Panc1 (cell line): ENCODE data around the gene ZNF785. TPM values are rescaled to one million over a fixed set of nuclear protein-coding genes. Genes with fewer than 3 reads are reported as not detected.

ENCODE experiments used
- ATAC-seq: fragments of 200-7000 bp; cut with Tn5 transposase; 2 replicates; pipeline ENCODE4 v1.9.1; 2020; ENCODE audit warnings: mild to moderate bottlenecking, moderate library complexity
- BruUV-seq: library from RNA; stranded (reverse); fragments of 400-500 nt; replicated peaks from 2 replicates; lab custom pipeline; 2021; lab: Mats Ljungman, UMichigan
- CTCF ChIA-PET: fragments of 300-600 bp; sonication (Branson Sonifier 250); formaldehyde crosslinking; loops from one replicate; lab custom pipeline; 2022; ENCODE audit warnings: antibody characterized with exemption; lab: Charles Lee
- POLR2A ChIA-PET: fragments of 300-600 bp; sonication (Branson Sonifier 250); formaldehyde crosslinking; loops from one replicate; lab custom pipeline; 2022; ENCODE audit warnings: antibody characterized with exemption; lab: Charles Lee
- DNase-seq: peaks from one replicate; pipeline ENCODE4 v3.0.0-alpha.2; 2010; ENCODE audit warnings: low read depth, low spot score
- H3K27ac ChIP-seq: 2 replicates; pipeline ENCODE4 v1.5.1; 2011; ENCODE audit warnings: mild to moderate bottlenecking, low read length, inconsistent platforms
- H3K27me3 ChIP-seq: fragments of 200-500 bp; sonication (Bioruptor generic); 2 replicates; pipeline ENCODE4 v1.6.0; 2014; ENCODE audit warnings: low read length, inconsistent platforms; ENCODE audit not compliant: control insufficient read depth, insufficient read depth
- H3K36me3 ChIP-seq: fragments of 200-500 bp; sonication (Bioruptor generic); 2 replicates; pipeline ENCODE4 v1.5.1; 2014; ENCODE audit warnings: inconsistent platforms, mild to moderate bottlenecking, low read length, moderate library complexity; ENCODE audit not compliant: control insufficient read depth, insufficient read depth
- H3K4me1 ChIP-seq: 2 replicates; pipeline ENCODE4 v1.5.1; 2011; ENCODE audit warnings: inconsistent platforms, mild to moderate bottlenecking, low read length, moderate library complexity; ENCODE audit not compliant: control insufficient read depth, insufficient read depth
- H3K4me3 ChIP-seq, 2 experiments: 2 replicates each; pipeline ENCODE4 v1.5.1; 2011 to 2012; ENCODE audit warnings: low read depth in 2 of 2, low read length in 2 of 2, mild to moderate bottlenecking in 2 of 2, inconsistent platforms in 1 of 2, moderate library complexity in 1 of 2
- H3K9me3 ChIP-seq: fragments of 200-500 bp; sonication (Bioruptor generic); 2 replicates; pipeline ENCODE4 v1.5.1; 2014; ENCODE audit warnings: low read depth, mild to moderate bottlenecking, inconsistent platforms, low read length, moderate library complexity; ENCODE audit not compliant: control insufficient read depth, insufficient read depth
- CTCF ChIP-seq: fragments of 450-650 bp; IDR thresholded peaks from 2 replicates; pipeline ENCODE4 v1.5.1; 2017; ENCODE audit warnings: mild to moderate bottlenecking
- POLR2AphosphoS5 ChIP-seq: IDR thresholded peaks from 2 replicates; pipeline ENCODE4 v1.6.1; 2012; ENCODE audit warnings: mild to moderate bottlenecking, low read depth, low read length, moderate library complexity
- REST ChIP-seq, 2 experiments: IDR thresholded peaks; 2 replicates each; pipeline ENCODE4 v1.6.1; 2011 to 2012; ENCODE audit warnings: low read depth in 2 of 2, control low read depth in 1 of 2, low read length in 1 of 2, mild to moderate bottlenecking in 1 of 2, moderate library complexity in 1 of 2; ENCODE audit not compliant: insufficient read depth in 1 of 2
- SIN3A ChIP-seq: IDR thresholded peaks from 2 replicates; pipeline ENCODE4 v1.6.1; 2012; ENCODE audit warnings: low read depth, mild to moderate bottlenecking, low read length, moderate library complexity, borderline replicate concordance; ENCODE audit not compliant: insufficient read depth
- TCF7L2 ChIP-seq: IDR thresholded peaks from 2 replicates; pipeline ENCODE4 v1.6.1; 2011; ENCODE audit warnings: mild to moderate bottlenecking, low read depth, low read length, inconsistent platforms
- in situ Hi-C: cut with HindIII; loops from 2 replicates; pipeline ENCODE4 v1.10.0; 2016; ENCODE audit warnings: low sequenced_read_pairs, low pct_unique_long_range_greater_than_20kb
- intact Hi-C: fragments of 100-400 bp; cut with micrococcal nuclease; formaldehyde crosslinking; loops from one replicate; pipeline ENCODE4 v1.10.0; 2022; ENCODE audit not compliant: unreplicated experiment
- total RNA-seq: library from RNA; stranded (reverse); gene quantifications from one replicate; pipeline ENCODE4 v1.2.1, GENCODE V29; 2021; ENCODE audit not compliant: unreplicated experiment

ZNF785 gene
- total RNA-seq, 1 experiment from 2014 or later = 6.2 TPM

- no peaks in the 10 kb centered on the region for H3K36me3 ChIP-seq
- no peaks in the 10 kb centered on the region; the same call in 1 of the 2 replicates for H3K4me1 ChIP-seq
- DNase-seq = no peak
- in situ Hi-C loops = no loop called here
- no peak overlapping the region for H3K27ac ChIP-seq
- no peak overlapping the region for H3K4me3 ChIP-seq
- ChIA-PET POLR2A (no interaction called here), CTCF (no interaction called here)
- no peak for TF ChIP-seq TCF7L2
- TF ChIP-seq CTCF = no peak
- no peak for TF ChIP-seq POLR2AphosphoS5
- no peak for TF ChIP-seq SIN3A
- no peak for TF ChIP-seq REST (IDR thresholded peaks at IDR 0.05; ENCODE audit: insufficient read depth in 1 of 2, low read depth in 2 of 2, low read length in 1 of 2)
- no TSS peak for BruUV-seq
- no peak for ATAC-seq
- H3K9me3 ChIP-seq = no peaks in the 10 kb centered on the region
- H3K27me3 ChIP-seq = no peaks in the 10 kb centered on the region
- intact Hi-C loops = no loop called here
These were observed 2.7 kb downstream of the ZNF785 start for GRCh38 chr16:30582611-30583340.

GRCh38 chr16:30581457-30581856 lies 4.0 kb downstream of the ZNF785 start:
- H3K4me3 ChIP-seq = no peak overlapping the region
- ChIA-PET POLR2A (no interaction called here), CTCF (interaction anchor here (0.5 to 0.7 kb wide), 3 partner anchors 45 to 358 kb away, joined by 5 read pairs; no protein-coding TSS in a partner anchor)
- no peaks in the 10 kb centered on the region for H3K27me3 ChIP-seq
- no TSS peak for BruUV-seq
- no peaks in the 10 kb centered on the region for H3K9me3 ChIP-seq
- no peaks in the 10 kb centered on the region for H3K36me3 ChIP-seq
- no peak overlapping the region for H3K27ac ChIP-seq
- DNase-seq (no peak), ATAC-seq (no peak)
- in situ Hi-C loops (no loop called here), intact Hi-C loops (no loop called here)
- TF ChIP-seq SIN3A (no peak), TCF7L2 (no peak), REST (IDR thresholded peaks at IDR 0.05; ENCODE audit: insufficient read depth in 1 of 2, low read depth in 2 of 2, low read length in 1 of 2) (no peak), CTCF (no peak), POLR2AphosphoS5 (no peak)
- no peaks in the 10 kb centered on the region; the same call in 1 of the 2 replicates for H3K4me1 ChIP-seq
